Karpas-422 (cell line): ENCODE data around the gene BLMH. TPM values are rescaled to one million over a fixed set of nuclear protein-coding genes. Genes with fewer than 3 reads are reported as not detected.

ENCODE experiments used
- small RNA-seq: library from RNA; depleted of rRNA; stranded (forward); fragments of <200 nt; gene quantifications from one replicate; pipeline ENCODE3, GENCODE V24; 2014
- total RNA-seq: library from RNA; depleted of rRNA; stranded (reverse); fragments of >200 nt; shearing (Covaris generic); gene quantifications from 2 replicates; pipeline ENCODE4 v1.2.3, GENCODE V29; 2014; ENCODE audit warnings: low replicate concordance; rRNA removed

BLMH gene
- total RNA-seq, 1 experiment from 2014 or later = 47.5 TPM

Small RNAs within 50 kb of the gene (small RNA-seq; reads per million reads assigned to genes)
- gene RF00154 = 246 reads per million, percentile 99 among the genes with 10 or more reads in this experiment
- not detected for gene RNU6-1267P

Other genes with a start within 250 kb of the BLMH start
- 13.9 and 14.2 TPM in 2 replicates for gene NSRP1, start 175.1 kb downstream of the BLMH start, total RNA-seq
- not detected in 2 replicates for gene SLC6A4, start 56.2 kb downstream of the BLMH start, total RNA-seq
- not detected in 2 replicates for gene TMIGD1, start 42.1 kb upstream of the BLMH start, total RNA-seq
- 18.4 and 19.2 TPM in 2 replicates for gene CPD, start 87.0 kb upstream of the BLMH start, total RNA-seq
- gene GOSR1, start 185.5 kb upstream of the BLMH start, total RNA-seq = 18.6 and 31.5 TPM in 2 replicates